Measurements from ENCODE around the gene MACROD2.
A peak's percentile ranks its signal among the peaks of the same experiment; 100 is the strongest.
"Not testable (repeated sequence)": the region's sequence is repeated elsewhere in the genome, so short reads cannot be mapped to it uniquely, and the experiment has no call there.

Gene MACROD2

DNA sequence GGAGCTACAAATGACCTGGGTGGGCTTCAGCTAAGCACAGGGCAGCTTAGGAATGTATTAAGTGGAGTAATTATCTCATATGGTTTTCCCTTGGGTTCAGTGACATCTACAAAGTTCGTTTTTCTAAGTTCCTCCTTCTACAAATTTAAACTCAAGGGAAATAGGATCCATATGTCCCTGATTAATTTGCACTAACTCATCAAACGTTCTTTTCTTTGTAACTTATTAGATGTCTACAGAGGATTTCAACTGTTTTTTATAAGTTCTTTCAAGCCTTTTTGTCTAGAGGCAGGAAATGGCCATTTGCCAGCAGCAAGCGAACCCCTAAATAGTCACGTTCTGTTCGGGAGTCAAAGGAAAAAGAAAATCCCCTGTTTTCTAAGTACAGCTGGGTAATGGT lies 1517.6 kb downstream of the MACROD2 start:
- intact Hi-C loops (cut with DNase I), result no loop called here
- DNase-seq, result no peak

DNA sequence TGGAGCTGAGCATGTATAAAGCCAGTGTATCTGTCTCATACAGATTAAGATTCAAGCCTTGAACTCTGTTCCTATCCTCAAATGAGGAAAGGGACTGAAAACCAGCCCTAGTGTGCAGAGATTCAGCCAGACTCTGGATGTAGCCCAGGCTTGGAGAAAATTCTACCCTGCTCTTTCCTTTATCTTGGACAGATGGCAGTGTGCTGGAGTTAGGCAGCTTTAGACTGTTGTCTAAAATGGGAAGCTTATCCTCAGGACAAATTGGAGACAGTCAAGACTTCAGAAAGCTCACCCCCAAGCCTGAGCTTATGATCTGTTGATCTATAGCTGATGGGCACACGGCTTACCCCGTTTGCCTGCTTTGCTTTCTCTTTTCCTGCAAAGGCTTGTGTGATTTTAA lies 1520.4 kb downstream of the MACROD2 start:
- DNase-seq, result no peak
- intact Hi-C loops (cut with DNase I), result no loop called here

DNA sequence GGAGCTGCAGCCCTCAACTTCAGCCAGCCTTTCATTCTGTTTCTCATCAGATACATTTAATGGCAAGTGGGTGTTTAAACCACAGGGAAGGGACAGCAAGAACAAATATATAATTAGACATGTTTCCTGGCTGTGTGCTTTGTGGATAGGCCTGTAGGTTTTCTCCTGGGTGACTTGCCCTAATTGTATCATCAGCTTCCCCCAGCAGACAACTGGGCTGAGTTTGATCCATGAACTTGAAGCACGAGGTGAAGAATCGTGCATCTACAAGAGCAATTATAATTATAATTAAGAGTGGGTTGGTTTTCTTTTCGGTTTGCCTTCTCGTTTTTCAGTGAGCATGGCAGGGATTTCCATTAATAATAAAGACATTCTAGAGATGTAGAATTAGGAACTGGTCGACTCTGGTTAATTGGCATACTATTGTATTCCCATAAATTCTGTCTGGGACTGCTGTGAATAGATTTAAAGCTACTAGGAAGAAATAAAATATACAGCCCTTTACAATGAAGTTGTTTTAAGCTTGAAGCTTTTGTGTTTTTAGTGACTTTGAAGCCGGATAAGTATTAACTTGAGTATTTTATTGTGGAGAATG lies 1525.7 kb downstream of the MACROD2 start:
- intact Hi-C loops (cut with DNase I), result no loop called here
- no peak for DNase-seq

DNA sequence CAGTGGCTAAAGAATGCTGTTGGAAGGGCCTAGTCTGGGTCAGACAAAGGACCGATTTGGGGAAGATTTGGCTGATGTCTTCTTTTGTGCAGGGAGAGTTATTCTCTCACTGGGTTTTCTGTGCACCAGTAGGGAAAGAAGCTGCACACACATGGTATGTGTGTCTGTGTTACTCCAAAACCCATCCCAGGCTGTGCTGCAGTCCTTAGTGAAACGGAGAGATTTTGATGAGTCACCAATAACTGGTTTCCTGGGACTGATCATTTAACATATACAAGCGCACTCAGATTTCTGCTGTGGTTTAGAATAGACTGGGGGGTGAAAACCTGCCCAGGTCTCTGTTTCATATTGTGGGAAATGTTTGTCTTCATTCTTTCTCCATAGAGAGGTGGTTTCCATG lies 1528.1 kb downstream of the MACROD2 start:
- DNase-seq, result no peak
- intact Hi-C loops (cut with DNase I), result no loop called here

DNA sequence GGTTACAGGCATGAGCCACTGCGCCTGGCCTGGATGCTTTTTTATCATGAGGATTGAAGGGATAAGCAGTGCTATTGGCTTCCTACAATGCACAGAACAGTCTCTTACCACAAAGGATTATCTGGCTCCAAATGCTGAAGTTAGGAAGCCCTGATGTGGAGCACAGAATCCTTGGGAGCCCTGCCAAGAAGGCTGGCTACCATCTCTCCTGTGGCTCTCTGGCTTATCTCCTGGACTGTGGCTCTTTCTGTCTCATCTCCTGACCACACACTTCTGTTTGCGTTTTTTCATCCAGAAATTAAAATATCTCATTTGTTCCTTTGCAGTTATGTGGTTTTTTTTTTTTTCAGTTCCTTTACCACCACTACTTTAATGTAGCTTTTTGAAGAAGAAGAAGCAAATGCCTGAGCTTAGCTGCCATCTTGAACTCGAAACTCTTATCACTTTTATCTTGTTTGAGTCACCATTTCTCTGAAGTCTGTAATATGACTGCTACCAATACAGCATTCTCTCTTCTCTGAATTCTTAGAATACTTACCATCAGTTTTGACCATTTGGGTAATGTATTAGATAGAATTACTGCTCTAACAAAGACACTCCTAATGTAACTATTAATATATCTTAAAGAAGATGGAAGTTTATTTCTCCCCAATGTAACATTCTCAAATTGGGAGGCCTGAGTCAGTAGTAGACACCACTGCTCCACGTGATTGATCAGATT lies 1533.2 kb downstream of the MACROD2 start:
- DNase-seq, result no peak
- intact Hi-C loops (cut with DNase I), result no loop called here

DNA sequence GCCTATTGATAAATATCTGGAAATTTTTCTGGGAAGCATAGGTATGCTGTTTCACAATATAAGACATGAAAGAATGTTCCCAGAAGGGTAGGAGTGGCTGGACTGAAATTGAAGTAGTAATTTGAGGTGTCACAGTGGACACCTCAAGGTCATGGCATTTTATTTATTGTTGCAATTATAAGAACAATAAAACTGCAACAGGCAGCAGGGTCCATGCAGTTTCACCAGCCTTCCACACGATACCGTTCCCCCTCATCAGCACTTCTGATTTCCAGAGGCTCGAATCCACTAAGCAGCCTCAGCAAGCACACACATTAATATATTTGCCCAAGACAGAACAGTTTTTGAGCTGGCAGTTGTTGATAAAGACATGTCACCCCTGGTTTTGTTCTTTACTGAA lies 1540.5 kb downstream of the MACROD2 start:
- intact Hi-C loops (cut with DNase I), result no loop called here
- DNase-seq, result no peak

DNA sequence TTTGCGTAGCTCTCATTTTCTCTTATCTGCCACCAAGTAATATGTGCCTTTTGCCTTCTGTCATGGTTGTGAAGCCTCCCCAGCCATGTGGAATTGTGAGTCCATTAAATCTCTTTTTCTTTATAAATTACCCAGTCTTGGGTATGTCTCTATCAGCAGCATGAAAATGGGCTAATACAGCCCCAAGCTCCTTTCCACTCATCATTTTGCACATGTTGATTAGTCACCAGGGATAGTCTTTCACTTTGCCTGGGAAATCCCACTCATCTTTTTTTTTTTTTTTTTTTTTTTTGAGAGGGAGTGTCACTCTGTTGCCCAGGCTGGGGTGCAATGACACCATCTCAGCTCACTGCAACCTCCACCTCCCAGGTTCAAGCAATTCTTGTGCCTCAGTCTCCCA lies 1541.9 kb downstream of the MACROD2 start:
- DNase-seq; intact Hi-C loops (cut with DNase I): not testable (repeated sequence)

DNA sequence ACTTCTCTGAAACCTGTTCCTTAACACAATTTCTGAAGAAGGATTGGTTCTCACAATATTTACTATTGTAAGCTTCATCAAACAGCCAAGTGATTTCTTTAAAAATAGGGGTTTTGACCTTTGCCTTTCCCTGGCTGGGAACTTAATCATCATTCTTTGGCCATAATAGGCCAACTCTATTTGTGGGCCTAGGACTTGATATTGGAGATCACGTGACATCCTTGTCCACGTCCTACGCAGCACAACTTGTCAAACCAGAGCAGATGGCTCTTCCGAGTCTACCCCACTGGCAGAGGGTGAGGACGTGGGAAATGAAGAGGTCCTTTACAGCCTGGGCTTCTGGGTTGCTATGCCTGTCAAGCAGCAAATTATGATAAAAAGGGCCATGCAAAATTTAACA lies 1547.3 kb downstream of the MACROD2 start:
- no peak for DNase-seq
- intact Hi-C loops (cut with DNase I), result no loop called here

DNA sequence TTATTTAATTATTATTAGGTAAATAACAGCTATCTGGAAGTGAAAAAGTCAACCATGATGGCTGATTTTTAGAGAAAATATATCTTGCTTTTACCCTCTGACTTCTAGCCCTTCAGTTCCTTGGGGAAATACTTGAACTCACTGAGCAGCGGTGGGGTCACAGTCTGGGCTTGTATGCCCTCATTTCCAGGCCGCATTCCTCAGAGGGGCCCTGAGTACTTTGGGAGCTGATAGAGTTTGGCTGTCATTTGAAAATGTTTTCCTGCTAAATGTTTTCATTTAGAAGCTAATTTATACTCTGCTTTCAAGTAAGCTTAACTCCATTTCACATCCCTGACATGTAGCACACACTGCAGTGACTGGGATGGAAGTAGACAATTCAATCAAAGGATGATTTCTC lies 1549.4 kb downstream of the MACROD2 start:
- intact Hi-C loops (cut with DNase I), result no loop called here
- DNase-seq, result no peak

DNA sequence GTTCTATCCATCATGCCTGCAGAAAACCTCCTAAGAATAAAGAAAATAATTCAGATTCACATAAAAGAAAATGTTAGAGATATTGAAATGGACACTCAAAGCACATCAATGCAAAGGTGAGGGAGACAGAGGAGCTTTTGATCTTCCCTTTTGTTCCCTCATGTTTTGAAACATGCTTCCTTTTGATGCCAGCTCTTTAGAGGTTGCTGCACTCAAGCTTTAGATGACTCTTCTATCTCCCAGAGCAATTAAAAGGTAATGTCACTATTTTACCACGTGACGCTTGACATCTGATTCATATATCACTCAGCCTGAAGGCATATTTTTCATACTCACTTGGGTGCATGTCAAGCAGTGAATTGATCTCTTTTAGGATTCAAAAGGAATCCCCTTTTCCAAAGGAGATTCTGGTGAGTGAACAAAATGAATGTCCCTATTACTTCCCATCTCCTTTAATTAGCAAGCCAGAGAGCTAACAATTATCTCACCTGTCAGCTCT lies 1551.3 kb downstream of the MACROD2 start:
- DNase-seq, result no peak
- intact Hi-C loops (cut with DNase I), result no loop called here

DNA sequence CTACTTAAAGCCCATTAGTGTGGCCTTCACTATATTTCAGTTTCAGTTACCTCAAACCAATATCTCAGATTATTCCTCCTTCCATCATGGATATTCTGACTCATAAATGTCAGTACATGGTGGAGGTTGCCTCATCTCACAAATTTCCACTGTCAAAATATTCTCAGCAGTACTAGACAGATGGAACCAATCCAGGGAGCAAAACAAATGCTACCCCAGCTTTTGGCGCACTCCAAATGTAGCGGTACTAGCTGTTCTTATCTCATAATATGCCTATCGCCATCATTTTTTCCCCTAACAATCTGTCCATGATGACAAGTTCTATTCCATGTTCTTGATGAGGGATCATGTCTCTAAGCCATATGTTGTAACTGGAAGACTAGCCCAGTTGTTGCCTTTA lies 1551.8 kb downstream of the MACROD2 start:
- intact Hi-C loops (cut with DNase I), result no loop called here
- peak in 15 of 42 donors; percentile 3 to 65 (median 25) for DNase-seq

DNA sequence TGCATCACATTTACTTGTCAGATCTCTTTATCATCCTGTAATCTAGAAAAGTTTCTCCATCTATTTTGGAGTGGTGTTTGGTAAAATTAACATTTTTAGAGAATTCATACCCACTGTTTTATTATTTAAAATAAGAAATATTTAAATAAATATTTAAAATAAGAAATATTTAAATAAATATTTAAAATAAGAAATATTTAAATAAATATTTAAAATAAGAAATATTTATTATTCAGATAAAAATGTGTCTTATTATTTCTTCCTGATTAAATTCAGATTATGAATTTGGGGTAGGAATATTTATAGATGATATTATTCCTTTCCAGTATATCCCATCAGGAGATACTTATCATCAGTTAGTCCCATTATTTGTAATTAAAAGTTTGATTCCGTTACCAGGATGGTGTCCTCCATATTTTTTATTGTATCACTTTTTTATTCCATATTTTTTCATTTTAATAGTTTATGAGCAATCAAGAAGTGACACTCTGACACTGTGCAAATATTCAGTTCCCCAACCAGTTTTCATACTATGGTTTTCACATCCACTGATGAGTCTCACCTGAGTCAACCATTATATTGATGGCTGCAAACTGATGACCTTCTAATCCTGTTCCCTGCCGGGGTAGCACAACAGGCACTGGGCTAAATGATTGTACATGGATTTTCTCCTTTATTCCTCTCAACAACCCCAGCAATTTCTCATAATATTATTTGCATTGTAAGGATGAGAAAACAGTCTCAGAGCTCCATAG lies 1555.0 kb downstream of the MACROD2 start:
- intact Hi-C loops (cut with DNase I), result no loop called here
- DNase-seq, result no peak

DNA sequence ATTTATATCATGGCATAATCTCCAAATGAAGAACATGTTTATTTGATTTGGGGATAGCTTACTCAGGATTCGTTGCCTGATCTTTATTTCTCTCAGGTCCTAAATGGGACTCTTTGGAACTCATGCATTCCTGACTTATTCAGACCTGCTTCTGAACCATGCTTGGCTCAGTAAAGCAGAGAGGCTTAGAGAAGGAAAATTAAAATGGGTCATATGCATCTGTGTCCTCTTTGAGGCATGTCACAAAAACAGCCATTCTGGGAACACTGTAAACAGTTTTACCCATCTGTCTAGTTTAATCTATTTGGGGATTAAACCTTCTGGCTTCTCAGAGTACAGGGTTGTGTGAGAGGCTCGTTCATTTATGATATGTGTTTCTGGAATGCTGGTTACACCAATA lies 1560.6 kb downstream of the MACROD2 start:
- DNase-seq, result no peak
- intact Hi-C loops (cut with DNase I), result no loop called here

DNA sequence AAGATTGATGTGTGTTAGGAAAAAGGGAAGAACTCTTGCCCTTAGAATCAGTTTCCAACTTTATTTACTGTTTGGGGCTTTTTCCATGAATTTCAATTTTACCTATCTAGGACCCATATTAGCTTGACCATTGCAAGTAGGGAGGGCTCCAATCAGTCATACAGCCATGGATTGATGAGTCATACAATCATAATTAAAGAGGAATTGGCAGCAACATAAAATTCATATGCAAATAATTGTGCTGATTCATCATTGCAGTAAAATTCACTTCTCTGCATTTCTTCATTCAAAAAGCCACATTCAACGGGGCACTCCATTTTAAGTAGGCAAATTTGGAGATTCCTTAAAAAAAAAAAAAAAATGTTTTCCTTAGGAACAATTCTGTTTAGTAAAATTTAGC lies 1561.6 kb downstream of the MACROD2 start:
- DNase-seq, result no peak
- intact Hi-C loops (cut with DNase I), result no loop called here

DNA sequence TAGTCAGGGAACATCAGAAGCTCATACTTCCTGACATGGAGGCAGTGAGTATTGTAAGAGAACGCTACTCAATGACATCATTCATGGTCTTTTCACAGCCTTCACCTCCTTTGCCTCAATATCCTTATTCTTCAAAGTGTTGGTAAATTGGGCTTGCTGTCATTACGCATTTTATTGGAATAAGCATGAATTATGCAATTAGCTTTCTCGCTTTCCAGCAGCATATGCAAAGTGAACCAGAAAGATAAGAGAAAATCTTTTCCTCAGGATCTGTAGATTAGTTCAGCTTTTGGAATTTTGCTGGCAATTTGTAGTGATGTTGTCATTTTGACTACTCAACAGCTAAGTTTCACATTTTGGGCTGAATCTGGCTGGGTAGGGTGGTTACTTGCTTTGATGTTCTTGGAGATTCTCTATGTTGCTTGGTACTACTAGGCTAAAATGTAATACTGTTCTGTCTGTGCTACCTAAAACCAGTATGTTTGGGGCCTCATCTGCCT lies 1565.8 kb downstream of the MACROD2 start:
- intact Hi-C loops (cut with DNase I), result no loop called here

DNA sequence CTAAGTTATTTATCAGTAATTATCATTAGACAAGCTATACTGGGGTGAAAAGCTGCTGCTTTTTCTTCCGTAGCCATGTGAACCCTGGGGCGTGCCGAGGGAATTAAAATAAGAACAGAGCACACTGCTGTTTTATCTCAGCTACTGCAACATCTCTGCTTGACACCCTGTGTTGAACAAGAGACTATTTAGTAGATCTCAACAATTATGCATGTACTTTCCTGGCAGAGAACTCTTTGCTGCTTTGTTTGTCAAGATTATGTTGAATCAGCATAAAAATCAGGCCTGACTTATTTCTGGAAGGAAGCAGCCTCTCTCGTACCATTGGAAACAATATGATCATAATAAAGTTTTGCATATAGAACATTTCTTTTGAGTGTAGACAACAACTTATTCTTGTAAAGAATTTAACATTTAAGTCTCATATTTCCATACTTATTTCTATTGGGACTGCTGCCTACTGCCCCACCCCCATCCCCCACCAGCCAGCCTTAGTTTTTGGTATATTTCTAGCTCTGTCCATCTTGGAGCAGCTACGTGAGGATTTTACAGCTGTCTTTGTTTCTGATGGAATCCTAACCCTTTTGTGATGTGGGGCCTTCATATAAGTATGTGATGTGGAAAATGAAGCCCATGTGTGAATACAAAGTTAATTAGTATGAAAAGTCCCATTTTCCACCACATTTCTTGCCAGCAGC lies 1566.5 kb downstream of the MACROD2 start:
- intact Hi-C loops (cut with DNase I), result no loop called here
- peak in 34 of 42 donors; percentile 10 to 74 (median 48) for DNase-seq

More for the DNA sequence above, 1565.8 kb downstream of the MACROD2 start:
- peak in 1 of 42 donors; percentile 13 for DNase-seq

DNA sequence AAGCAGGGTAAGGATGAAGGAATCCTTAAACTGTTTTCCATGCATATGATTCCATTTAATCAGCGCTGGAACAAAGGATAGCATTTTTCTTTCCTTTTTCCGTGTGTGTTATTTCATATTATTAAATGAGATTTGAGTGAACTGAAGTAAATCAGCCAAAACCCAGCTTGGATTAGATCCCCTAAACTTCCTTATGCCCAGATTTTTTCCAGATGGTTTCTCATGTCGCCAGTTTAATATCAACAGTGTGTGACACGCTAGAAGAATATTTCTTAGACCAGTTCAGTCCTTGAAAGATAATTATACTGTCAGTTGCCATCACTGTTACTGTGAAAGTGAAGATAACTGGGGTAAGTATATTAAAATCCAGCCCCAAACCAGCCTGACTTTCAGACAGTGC lies 1568.5 kb downstream of the MACROD2 start:
- DNase-seq, result no peak
- intact Hi-C loops (cut with DNase I), result no loop called here

DNA sequence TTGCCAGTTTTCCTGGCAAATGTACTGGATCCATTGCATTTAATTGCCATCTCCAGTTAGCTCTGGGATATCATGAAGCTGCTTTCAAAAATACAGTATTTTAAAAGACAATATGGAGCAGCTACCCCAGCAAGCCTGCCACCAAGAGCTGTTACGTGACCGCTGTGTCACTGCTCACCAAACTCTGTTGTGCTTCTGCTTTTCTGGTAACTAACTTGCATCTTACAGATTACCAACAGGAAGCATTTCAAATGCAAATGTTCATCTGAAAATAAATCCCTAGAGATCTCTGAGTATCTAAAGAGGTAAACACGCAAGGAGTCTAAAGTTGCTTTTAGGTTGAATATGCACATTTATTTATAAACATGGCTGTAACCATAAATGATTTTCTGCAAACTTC lies 1569.7 kb downstream of the MACROD2 start:
- intact Hi-C loops (cut with DNase I), result no loop called here
- DNase-seq, result no peak

DNA sequence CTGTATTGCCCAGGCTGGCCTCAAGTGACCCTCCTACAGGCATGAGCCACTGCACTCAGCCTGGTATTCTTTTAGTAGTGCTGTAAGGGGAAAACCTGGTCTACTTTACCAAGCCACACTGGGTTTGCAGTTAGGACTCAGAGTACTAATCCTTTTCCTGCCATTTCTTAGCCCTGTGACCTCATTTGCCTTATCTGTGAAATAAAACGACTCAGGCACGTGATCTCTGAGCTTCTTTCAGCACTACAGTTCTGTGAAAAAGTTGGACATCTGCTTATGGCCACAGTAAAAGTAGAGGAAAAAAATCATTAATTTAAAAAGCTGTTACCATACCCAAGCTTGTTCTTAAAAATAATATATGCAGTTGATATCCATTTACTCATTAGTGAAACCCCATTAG lies 1570.5 kb downstream of the MACROD2 start:
- intact Hi-C loops (cut with DNase I), result no loop called here
- DNase-seq, result no peak

DNA sequence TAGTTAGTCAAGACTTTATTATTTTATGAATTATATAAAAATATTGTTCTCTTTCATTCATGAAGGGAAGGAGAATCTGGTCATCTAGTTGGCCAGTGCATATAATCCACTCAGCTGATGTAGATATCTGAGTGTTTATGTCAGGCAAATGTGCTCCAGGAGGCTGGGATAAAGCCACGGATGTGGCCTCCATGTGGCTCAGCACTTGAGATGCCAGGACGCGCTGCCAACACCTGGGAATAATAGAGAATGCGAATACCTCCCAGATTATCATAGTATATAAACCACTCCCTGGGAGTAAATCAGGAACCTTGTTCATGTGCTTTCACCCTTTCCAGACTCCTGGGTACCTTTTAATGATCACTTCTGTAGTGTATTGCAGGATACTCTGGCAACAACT lies 1571.9 kb downstream of the MACROD2 start:
- intact Hi-C loops (cut with DNase I), result no loop called here
- DNase-seq, result no peak

Data from head of caudate nucleus (tissue), 42 donors.